HG03460 (cell line): ENCODE measurements around the gene CYP2E1.
"Not testable (repeated sequence)": the region's sequence is repeated elsewhere in the genome, so short reads cannot be mapped to it uniquely, and the experiment has no call there.

Source experiments
- ATAC-seq: cut with Tn5 transposase; IDR thresholded peaks from one replicate; pipeline ENCODE4 v1.9.1; 2021; ENCODE audit not compliant: unreplicated experiment

Gene CYP2E1

GRCh38 chr10:133526957-133527588 is at the start of gene CYP2E1:
TSS of gene CYP2E1 (plus strand) at chr10:133527363. CDS start at chr10:133527396, 33 bp downstream.
- no peak for ATAC-seq

- no peak for ATAC-seq
Observed at GRCh38 chr10:133481086-133481643, 46.0 kb upstream of the CYP2E1 start.

- no peak for ATAC-seq
Observed at GRCh38 chr10:133481657-133482056, 45.5 kb upstream of the CYP2E1 start.

- no peak for ATAC-seq
Observed at GRCh38 chr10:133484818-133485217, 42.3 kb upstream of the CYP2E1 start.

GRCh38 chr10:133487085-133487484 is 40.1 kb upstream of the CYP2E1 start:
- no peak for ATAC-seq

GRCh38 chr10:133488354-133488753 is 38.8 kb upstream of the CYP2E1 start:
- ATAC-seq: no peak

GRCh38 chr10:133489816-133490588 is 37.2 kb upstream of the CYP2E1 start:
- peak; percentile 69 for ATAC-seq

GRCh38 chr10:133493562-133493961 is 33.6 kb upstream of the CYP2E1 start:
- ATAC-seq: not testable (repeated sequence)

GRCh38 chr10:133497363-133497762 is 29.8 kb upstream of the CYP2E1 start:
- not testable (repeated sequence) for ATAC-seq

GRCh38 chr10:133499176-133499575 is 28.0 kb upstream of the CYP2E1 start:
- not testable (repeated sequence) for ATAC-seq

GRCh38 chr10:133500897-133501296 is 26.3 kb upstream of the CYP2E1 start:
- ATAC-seq: not testable (repeated sequence)

GRCh38 chr10:133509700-133510099 is 17.5 kb upstream of the CYP2E1 start:
- no peak for ATAC-seq

GRCh38 chr10:133511408-133511807 is 15.8 kb upstream of the CYP2E1 start:
- no peak for ATAC-seq

GRCh38 chr10:133511907-133512528 is 15.1 kb upstream of the CYP2E1 start:
- no peak for ATAC-seq

- no peak for ATAC-seq
Observed at GRCh38 chr10:133515471-133515870, 11.7 kb upstream of the CYP2E1 start.

GRCh38 chr10:133516057-133516456 is 11.1 kb upstream of the CYP2E1 start:
- no peak for ATAC-seq

GRCh38 chr10:133518517-133518916 is 8.6 kb upstream of the CYP2E1 start:
- ATAC-seq: not testable (repeated sequence)

GRCh38 chr10:133520193-133520738 is 6.9 kb upstream of the CYP2E1 start:
- peak; percentile 95 for ATAC-seq

- ATAC-seq: no peak
Observed at GRCh38 chr10:133523631-133524203, 3.4 kb upstream of the CYP2E1 start.

- ATAC-seq: no peak
Observed at GRCh38 chr10:133525444-133525843, 1.7 kb upstream of the CYP2E1 start.

- no peak for ATAC-seq
Observed at GRCh38 chr10:133527771-133528271, 658 bp downstream of the CYP2E1 start.
